GM19240 (cell line): ENCODE results near the gene INPP5A.

ENCODE experiments used
- DNase-seq: peaks from one replicate; pipeline ENCODE4 v3.0.0; 2011; ENCODE audit warnings: low spot score; ENCODE audit not compliant: insufficient read length

Gene INPP5A

DNA sequence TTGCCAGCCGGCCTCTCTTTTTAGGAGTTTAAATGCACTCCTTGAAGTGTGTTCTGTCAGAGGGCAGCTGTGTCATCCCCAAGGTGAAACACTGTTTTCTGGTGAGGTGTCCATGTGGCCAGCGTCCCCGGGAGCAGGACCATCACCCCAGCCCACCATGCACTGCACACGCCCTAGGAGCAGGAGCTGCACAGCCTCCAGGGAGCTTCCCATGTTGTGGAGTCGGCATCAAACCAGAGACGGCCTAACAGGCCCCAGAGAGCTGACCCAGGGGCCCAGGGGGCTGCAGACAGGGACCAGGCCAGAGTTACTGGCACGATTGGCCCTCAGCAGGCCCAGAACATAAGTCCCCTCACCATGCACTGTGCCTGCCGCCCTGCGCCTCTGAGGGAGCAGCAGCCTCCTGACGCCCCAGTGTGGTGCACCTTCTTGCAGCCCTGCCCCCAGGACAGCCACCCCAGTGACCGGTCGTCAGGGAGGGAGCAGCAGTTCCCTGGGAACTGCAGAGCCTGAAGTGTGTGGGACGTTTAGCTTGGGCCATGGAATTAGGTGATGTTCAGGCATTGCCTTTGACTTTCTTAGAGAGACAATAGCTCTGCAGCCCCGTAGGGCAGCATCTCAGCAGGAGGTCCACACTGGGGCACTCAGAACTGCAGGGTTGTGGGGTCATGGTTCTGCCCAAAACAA is 150.4 kb downstream of the INPP5A start:
- DNase-seq: no peak

DNA sequence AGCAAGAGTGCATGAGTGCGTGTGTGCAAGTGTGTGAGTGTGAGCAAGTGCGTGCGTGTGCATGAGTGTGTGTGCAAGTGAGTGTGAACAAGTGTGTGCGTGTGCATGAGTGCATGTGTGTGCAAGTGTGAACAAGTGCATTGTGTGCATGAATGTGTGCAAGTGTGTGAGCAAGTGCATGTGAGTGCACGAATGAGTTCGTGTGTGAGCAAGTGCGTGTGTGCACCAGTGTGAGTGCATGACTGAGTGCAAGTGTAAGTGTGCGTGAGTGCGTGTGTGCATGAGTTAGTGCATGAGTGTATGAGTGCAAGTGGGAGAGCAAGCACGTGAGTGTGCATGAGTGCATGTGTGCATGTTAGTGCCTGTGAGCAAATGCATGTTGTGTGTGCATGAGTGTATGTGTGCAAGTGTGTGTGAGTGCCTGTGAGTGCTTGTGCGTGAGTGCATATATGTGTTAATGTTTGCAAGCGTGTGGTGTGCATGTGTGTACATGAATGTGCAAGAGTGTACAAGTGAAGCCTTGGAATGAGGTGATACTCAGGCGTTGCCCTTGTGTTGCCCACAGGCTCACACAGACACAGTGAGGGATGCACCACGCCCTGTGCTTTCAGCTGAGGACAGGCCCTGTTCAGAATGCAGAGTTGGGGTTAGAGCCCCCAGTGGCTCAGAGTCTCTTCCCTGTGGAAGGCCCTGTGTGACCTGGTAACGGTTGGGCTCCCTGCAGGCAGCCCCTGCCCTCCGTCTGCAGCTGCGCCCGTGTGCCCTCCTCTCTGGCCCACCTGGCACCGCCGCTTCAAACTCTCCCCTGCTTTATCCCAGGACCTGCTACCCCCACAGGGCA is 151.2 kb downstream of the INPP5A start:
- DNase-seq: no peak

DNA sequence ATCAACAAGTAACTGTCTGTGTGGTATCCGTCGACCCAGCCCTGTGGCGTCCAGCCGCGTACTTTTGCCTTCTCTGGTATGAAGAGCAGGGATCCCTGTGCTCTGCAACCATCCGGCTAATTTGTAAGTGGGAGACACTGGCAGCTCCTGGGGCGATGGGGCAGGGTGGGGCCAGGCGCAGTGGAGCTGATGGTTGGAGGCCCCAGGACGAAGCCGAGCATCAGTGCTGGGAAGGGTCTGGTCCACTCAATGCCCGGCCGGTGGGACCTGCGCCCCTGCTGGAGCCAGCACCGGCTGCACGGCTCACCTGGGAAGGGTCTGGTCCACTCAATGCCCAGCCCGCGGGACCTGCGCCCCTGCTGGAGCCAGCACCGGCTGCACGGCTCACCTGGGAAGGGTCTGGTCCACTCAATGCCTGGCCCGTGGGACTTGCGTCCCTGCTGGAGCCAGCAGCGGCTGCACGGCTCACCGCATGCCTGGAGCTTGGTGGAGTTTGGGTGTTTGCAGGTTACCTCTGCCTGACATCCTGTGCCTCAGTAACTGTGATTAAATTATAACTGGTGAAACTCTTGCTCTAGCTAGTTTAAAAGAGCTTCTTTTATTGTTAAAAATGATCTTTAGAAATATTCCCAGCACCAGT is 152.3 kb downstream of the INPP5A start:
- no peak for DNase-seq

DNA sequence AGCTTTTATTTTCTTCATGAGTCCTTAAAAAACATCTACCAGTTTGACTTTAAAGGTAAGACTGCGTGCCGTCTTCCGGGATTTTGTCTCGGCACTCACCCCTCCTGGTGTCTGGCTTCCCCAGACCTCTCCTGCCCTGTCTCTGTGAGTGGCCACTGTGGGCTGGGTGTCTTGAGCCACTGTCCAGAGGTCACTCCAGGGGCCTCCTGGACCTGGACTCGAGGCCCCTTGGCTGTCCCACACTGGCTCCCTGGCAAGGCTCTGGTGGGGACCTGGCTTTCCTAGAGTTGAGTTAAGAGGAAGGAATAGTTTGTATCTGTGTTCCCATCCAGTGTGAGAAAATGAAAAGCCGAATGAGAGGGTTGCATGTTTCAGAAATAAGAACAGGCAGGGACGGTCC is 152.8 kb downstream of the INPP5A start:
- DNase-seq: no peak

DNA sequence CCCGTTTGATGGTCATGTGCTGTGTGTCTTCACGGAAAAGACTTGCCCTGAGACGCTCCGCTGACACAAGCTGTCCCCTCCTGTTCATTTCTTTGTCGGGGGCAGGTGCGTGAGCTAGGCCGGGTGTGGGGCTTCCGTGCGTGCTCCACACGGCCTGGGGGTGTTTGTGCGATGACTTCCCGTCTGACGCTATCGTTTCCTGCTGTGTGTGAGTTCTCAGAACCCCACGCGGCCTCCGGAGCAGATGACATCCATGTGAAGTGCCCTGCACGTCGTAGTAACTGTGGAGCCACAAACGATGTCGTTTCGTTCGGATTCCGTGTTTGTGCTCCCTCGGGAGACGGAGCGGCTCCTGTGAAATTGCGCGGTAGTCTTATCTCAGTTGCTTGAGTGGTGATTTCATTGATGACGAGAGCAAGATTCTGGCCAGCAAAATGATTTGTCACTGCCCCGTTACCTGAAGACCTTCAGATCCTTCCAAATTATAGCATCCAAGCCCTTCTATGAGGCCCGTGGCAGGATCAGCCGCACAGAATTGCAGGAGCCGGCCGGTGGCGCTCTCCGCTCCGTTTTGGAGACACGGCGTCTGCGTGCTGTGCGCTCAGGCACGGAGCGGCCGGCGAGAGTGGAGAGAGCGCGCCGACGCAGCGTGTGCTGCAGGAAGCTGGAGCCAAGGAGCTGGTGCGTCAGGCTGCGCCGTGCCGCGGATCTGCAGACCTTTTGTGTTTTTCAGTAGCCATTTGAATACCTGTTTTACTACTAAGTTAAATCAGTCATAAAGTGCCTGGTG is 153.4 kb downstream of the INPP5A start:
- no peak for DNase-seq

- no peak for DNase-seq
Observed at GRCh38 chr10:132691711-132692153, 154.1 kb downstream of the INPP5A start.

GRCh38 chr10:132692311-132692710 is 154.7 kb downstream of the INPP5A start:
- no peak for DNase-seq

- DNase-seq: no peak
Observed at GRCh38 chr10:132693676-132694075, 156.1 kb downstream of the INPP5A start.

- DNase-seq: no peak
Observed at GRCh38 chr10:132696204-132696603, 158.6 kb downstream of the INPP5A start.

DNA sequence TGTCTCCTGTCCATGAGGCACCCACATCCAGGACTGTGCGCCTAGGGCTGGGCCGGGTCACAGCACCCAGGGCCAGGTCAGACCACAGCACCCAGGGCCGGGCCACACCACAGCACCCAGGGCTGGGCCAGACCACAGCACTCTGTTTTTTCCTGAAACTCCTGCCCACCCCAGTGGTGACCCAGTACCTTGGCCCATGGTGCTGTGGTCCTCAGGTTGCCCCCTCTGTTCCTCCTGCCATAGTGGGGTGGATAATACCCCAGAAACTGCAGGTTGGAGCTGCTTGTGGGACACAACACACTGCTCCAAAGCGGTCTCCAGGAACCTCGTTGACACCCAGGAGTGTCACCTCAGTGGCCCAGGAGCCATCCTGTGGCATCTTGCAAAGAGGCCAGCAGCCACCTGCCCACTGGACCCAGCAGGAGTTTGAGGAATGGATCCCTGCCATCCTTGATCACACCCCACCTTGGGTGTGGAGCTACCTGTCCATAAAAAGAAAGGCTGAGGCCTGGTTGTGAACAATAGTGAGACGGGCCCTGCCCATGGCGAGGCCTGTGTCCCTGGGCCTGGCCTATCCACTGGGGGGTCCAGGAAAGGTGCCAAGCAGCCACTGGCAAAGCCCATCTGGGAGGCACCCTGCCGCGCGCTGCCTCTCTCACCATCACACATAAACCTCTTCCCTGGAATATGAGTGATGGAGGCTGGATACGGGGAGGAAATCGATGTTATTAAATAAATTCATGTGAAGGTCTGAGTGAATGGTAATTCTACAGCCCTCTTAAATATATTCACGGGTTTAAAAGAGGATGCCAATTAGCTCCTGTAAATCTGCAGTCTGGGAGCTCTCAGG is 159.4 kb downstream of the INPP5A start:
- no peak for DNase-seq

DNA sequence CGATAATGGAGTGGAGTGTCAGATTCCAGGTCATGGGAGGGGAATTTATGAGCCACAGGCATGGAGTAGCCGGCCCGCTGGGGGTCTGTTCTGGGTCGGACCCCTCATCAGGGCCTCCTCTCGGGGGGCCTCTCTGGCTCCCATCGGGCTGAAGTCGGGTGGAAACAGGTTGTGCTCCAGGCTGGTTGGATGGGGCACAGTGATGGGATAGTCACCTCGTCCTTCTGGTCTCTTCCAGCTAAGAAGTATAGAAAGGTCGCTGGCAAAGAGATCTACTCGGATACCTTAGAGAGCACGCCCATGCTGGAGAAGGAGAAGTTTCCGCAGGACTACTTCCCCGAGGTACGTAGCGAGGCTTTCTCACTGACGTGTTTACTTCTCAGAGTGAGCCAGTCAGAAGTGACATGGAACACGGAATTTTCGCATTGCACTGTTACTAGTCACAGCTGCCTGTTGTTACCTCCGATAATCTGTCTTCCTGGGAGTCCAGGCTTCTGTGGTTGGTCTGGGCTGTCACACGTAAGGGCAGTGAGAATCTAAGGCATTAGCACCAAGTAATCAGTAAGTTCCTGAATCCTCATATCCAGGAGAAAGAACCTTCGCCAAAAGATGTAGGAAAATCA is 160.1 kb downstream of the INPP5A start:
- DNase-seq: no peak

DNA sequence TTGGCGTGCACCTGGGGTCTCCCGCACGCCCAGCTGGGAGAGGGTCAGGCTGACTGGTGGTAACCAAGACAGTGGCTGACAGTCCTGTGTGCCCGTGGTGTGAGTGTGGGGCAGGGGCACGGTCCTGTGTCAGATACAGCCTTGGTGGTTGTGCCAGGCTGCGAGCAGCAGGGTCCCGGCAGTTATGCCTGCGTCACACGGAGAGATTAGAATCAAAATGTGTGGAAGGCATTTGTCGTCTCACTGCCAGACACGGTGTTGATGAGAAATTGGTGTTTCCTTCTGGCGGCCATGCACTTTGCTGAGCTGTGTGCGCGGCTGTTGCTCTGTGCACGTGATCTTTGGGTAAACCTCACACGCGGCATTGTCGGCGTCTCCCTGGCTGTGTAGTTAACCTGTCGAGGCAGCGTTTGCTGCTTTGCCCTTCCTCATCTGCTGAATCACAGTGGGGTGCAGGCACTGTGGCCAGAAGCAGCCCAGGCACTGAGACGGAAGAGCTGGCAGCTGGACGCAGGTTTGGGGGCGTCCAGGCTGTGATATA is 160.7 kb downstream of the INPP5A start:
- DNase-seq: no peak

GRCh38 chr10:132698761-132699391 is 161.3 kb downstream of the INPP5A start:
- no peak for DNase-seq

DNA sequence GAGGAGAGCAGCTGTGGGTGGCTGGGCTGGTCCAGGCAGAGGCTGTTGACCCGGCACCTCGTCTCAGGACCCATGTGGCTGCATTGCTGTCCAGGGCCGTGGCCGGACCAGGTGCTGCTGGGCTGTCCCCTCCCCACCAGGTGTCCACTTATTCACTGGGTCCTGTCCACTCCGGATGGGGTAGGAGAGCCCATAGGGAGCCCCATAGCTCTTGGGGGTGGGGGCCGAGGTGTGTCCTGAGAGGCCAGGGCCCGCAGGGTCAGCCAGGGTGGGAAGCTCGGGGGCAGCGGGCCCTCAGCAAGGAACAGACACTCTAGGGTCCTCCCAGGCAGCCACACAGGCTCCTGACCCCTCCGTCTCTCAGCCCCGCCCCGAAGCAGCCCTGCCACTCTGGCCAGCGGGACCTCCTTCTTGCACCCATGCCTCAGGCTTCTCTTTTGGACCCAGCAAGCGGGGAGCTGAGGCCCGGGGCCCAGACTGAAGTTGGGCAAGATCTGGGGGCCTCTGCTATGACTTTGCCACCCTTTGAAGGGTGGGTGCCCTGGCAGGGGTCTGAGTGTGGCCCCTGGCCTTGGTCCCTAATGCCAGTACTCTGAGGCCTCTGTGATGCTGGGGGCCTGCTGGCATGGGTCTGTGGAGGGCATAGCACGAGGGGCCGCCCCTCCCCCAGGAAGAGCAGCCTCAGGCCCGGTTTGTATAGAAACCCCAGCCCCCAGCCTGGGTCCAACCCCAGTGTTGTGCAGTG is 162.0 kb downstream of the INPP5A start:
- no peak for DNase-seq

- DNase-seq: no peak
Observed at GRCh38 chr10:132700156-132701098, 162.8 kb downstream of the INPP5A start.

- DNase-seq: no peak
Observed at GRCh38 chr10:132701099-132701845, 163.7 kb downstream of the INPP5A start.

- DNase-seq: no peak
Observed at GRCh38 chr10:132701846-132702190, 164.2 kb downstream of the INPP5A start.
